A673 (cell line): ENCODE results near the gene KRCC1. TPM values are rescaled to one million over a fixed set of nuclear protein-coding genes. Genes with fewer than 3 reads are reported as not detected.
A peak's percentile ranks its signal among the peaks of the same experiment; 100 is the strongest.

Experiments
- BruUV-seq: library from RNA; stranded (reverse); fragments of 400-500 nt; replicated peaks from 2 replicates; lab custom pipeline; 2021; lab: Mats Ljungman, UMichigan
- CTCF ChIA-PET: fragments of 300-600 bp; sonication (Branson Sonifier 250); formaldehyde crosslinking; loops from one replicate; lab custom pipeline; 2022; ENCODE audit warnings: antibody characterized with exemption; lab: Charles Lee
- POLR2A ChIA-PET: fragments of 300-600 bp; sonication (Branson Sonifier 250); formaldehyde crosslinking; loops from one replicate; lab custom pipeline; 2022; ENCODE audit warnings: antibody characterized with exemption; ENCODE audit not compliant: low non-redundant PET; lab: Charles Lee
- DNase-seq: peaks from one replicate; pipeline ENCODE4 v3.0.0-alpha.2; 2015; ENCODE audit warnings: low spot score
- H3K27ac ChIP-seq: fragments of 200-600 bp; sonication (generic); 2 replicates; pipeline ENCODE4 v1.5.1; 2016; ENCODE audit warnings: mixed run types, low read depth, mild to moderate bottlenecking, mixed read lengths, antibody characterized with exemption, low read length; ENCODE audit not compliant: poor library complexity, severe bottlenecking
- H3K27me3 ChIP-seq: fragments of 200-600 bp; sonication (generic); replicated peaks from 2 replicates; pipeline ENCODE4 v1.6.1; 2017; ENCODE audit warnings: mixed run types, low read depth, mild to moderate bottlenecking, mixed read lengths, antibody characterized with exemption, low read length; ENCODE audit not compliant: insufficient read depth, poor library complexity
- H3K36me3 ChIP-seq: fragments of 200-600 bp; sonication (generic); 2 replicates; pipeline ENCODE4 v1.6.1; 2016; ENCODE audit warnings: mixed run types, mild to moderate bottlenecking, mixed read lengths, antibody characterized with exemption, low read length; ENCODE audit not compliant: insufficient read depth, poor library complexity, severe bottlenecking
- H3K4me1 ChIP-seq: fragments of 200-600 bp; sonication (generic); 2 replicates; pipeline ENCODE4 v1.6.1; 2017; ENCODE audit warnings: mixed run types, mild to moderate bottlenecking, mixed read lengths, antibody characterized with exemption, low read length; ENCODE audit not compliant: insufficient read depth, poor library complexity, severe bottlenecking
- H3K4me3 ChIP-seq: fragments of 200-600 bp; sonication (generic); 2 replicates; pipeline ENCODE4 v1.5.1; 2016; ENCODE audit warnings: low read depth, mixed run types, mild to moderate bottlenecking, mixed read lengths, low read length; ENCODE audit not compliant: poor library complexity, severe bottlenecking
- H3K9me3 ChIP-seq: fragments of 200-600 bp; sonication (generic); 2 replicates; pipeline ENCODE4 v1.6.1; 2016; ENCODE audit warnings: mixed run types, low read depth, mild to moderate bottlenecking, mixed read lengths, antibody characterized with exemption, low read length; ENCODE audit not compliant: poor library complexity, severe bottlenecking
- CTCF ChIP-seq: fragments of 300-800, 200-600 bp; sonication (generic); conservative IDR thresholded peaks from 2 replicates; pipeline ENCODE4 v1.5.1; 2017; ENCODE audit warnings: low read depth, mild to moderate bottlenecking, antibody characterized with exemption, low read length, moderate library complexity, mixed read lengths
- EZH2 ChIP-seq: fragments of 200-600 bp; sonication (generic); IDR thresholded peaks from 2 replicates; pipeline ENCODE4 v1.6.1; 2017; ENCODE audit warnings: borderline replicate concordance, low read depth, mild to moderate bottlenecking, mixed read lengths, antibody characterized with exemption, low read length; ENCODE audit not compliant: poor library complexity, severe bottlenecking
- intact Hi-C: fragments of 100-400 bp; cut with micrococcal nuclease; formaldehyde crosslinking; loops from one replicate; pipeline ENCODE4 v1.10.0; 2022; ENCODE audit not compliant: unreplicated experiment
- total RNA-seq: library from RNA; stranded (reverse); gene quantifications from 2 replicates; pipeline ENCODE4 v1.2.3, GENCODE V29; 2021

Gene KRCC1
- total RNA-seq, 1 experiment from 2014 or later: 8.5 TPM

- Histone ChIP-seq H3K4me1 (peaks cover 20% of the 10 kb centered on the region), H3K27me3 (no peaks in the 10 kb centered on the region), H3K4me3 (no peak overlapping the region), H3K27ac (no peak overlapping the region), H3K9me3 (no peaks in the 10 kb centered on the region), H3K36me3 (no peaks in the 10 kb centered on the region)
- intact Hi-C loops: no loop called here
- no peak for DNase-seq
- CTCF ChIA-PET: no interaction called here
- no TSS peak for BruUV-seq
- no peak for TF ChIP-seq EZH2
- POLR2A ChIA-PET: no interaction called here
These were observed 2.6 kb upstream of the KRCC1 start for GRCh38 chr2:88058191-88058590.

- H3K4me3 ChIP-seq: no peak overlapping the region
- TF ChIP-seq CTCF: no peak
- no peak for TF ChIP-seq EZH2
- DNase-seq: no peak
- intact Hi-C loops: no loop called here
- H3K4me1 ChIP-seq: peaks cover 25% of the 10 kb centered on the region
- no peaks in the 10 kb centered on the region for H3K9me3 ChIP-seq
- BruUV-seq: no TSS peak
- H3K36me3 ChIP-seq: no peaks in the 10 kb centered on the region
- no peaks in the 10 kb centered on the region for H3K27me3 ChIP-seq
- CTCF ChIA-PET: no interaction called here
- POLR2A ChIA-PET: no interaction called here
- no peak overlapping the region for H3K27ac ChIP-seq
These were observed 1.9 kb upstream of the KRCC1 start for GRCh38 chr2:88057437-88057844.

GRCh38 chr2:88054782-88055370, 707 bp downstream of the KRCC1 start:
- H3K36me3 ChIP-seq: no peaks in the 10 kb centered on the region
- peak; percentile 49 for DNase-seq
- no TSS peak for BruUV-seq
- ChIA-PET CTCF (no interaction called here), POLR2A (interaction anchor here (0.7 kb wide), 1 partner anchor 136 kb away, joined by 9 read pairs; no protein-coding TSS in a partner anchor)
- no peak for TF ChIP-seq EZH2
- TF ChIP-seq CTCF: no peak
- no peaks in the 10 kb centered on the region for H3K9me3 ChIP-seq
- no peaks in the 10 kb centered on the region for H3K27me3 ChIP-seq
- intact Hi-C loops: no loop called here
- H3K27ac ChIP-seq: peak overlapping the region; percentile 97
- H3K4me3 ChIP-seq: peak overlapping the region; percentile 95
- H3K4me1 ChIP-seq: peaks cover 25% of the 10 kb centered on the region
